Transverse colon (tissue), 4 donors: ENCODE data around the gene RPL39L.

ENCODE experiments used
- POLR2AphosphoS5 ChIP-seq, 3 donors: sonication (generic); formaldehyde crosslinking; IDR thresholded peaks; one replicate each; pipeline ENCODE4 v1.6.1; 2016; ENCODE audit warnings: antibody characterized with exemption in 3 of 3
- TF ChIP-seq, protein P1 (sequence below), 5 experiments: fragments of 200-600 bp in 3 of 5; fragments of 450-650 bp in 2 of 5; sonication (generic) in 3 of 5; IDR thresholded peaks; 1 replicate in 2 of 5; 2 replicates in 3 of 5; pipeline ENCODE4 v1.5.1; 2016 to 2017; ENCODE audit warnings: antibody characterized with exemption in 5 of 5, inconsistent platforms in 3 of 5, mild to moderate bottlenecking in 2 of 5, moderate library complexity in 1 of 5

- TF ChIP-seq, protein P1, sequence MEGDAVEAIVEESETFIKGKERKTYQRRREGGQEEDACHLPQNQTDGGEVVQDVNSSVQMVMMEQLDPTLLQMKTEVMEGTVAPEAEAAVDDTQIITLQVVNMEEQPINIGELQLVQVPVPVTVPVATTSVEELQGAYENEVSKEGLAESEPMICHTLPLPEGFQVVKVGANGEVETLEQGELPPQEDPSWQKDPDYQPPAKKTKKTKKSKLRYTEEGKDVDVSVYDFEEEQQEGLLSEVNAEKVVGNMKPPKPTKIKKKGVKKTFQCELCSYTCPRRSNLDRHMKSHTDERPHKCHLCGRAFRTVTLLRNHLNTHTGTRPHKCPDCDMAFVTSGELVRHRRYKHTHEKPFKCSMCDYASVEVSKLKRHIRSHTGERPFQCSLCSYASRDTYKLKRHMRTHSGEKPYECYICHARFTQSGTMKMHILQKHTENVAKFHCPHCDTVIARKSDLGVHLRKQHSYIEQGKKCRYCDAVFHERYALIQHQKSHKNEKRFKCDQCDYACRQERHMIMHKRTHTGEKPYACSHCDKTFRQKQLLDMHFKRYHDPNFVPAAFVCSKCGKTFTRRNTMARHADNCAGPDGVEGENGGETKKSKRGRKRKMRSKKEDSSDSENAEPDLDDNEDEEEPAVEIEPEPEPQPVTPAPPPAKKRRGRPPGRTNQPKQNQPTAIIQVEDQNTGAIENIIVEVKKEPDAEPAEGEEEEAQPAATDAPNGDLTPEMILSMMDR (IDR thresholded peaks at IDR 0.05): peak in 2 of 5 experiments; percentile 1 to 23
- no peak for TF ChIP-seq POLR2AphosphoS5 (IDR thresholded peaks at IDR 0.05)
These were observed 578 bp upstream of the RPL39L start for GRCh38 chr3:187139895-187140253.
